SK-N-SH (cell line): Measurements from ENCODE around the gene MYO9A. TPM values are rescaled to one million over a fixed set of nuclear protein-coding genes. Genes with fewer than 3 reads are reported as not detected.

Source experiments
- CTCF ChIA-PET: fragments of 300-600, 350-600 bp; formaldehyde crosslinking; extraction: SDS; loops from one replicate; lab custom pipeline; 2021; lab: Yijun Ruan, JAX
- POLR2A ChIA-PET: fragments of 350-600 bp; sonication (Branson Sonifier 250); formaldehyde crosslinking; extraction: SDS; loops from one replicate; lab custom pipeline; 2020; ENCODE audit warnings: antibody characterized with exemption, inconsistent platforms; lab: Yijun Ruan, JAX
- DNase-seq: peaks from one replicate; pipeline ENCODE4 v3.0.0; 2012
- H2AFZ ChIP-seq: fragments of 200-600 bp; sonication (generic); 2 replicates; pipeline ENCODE4 v1.8.1; 2016; ENCODE audit warnings: antibody characterized with exemption, mild to moderate bottlenecking, low read depth
- H3F3A ChIP-seq: fragments of 200-600 bp; sonication (generic); replicated peaks from 2 replicates; pipeline ENCODE3; 2016; ENCODE audit warnings: antibody characterized with exemption, mild to moderate bottlenecking; ENCODE audit not compliant: insufficient read depth
- H3K27ac ChIP-seq, 2 experiments: fragments of 200-500 bp in 1 of 2; fragments of 200-600 bp in 1 of 2; sonication (Bioruptor generic) in 1 of 2; sonication (generic), shearing (Covaris generic) in 1 of 2; 2 replicates each; pipeline versions ENCODE4 v1.5.1 to v1.6.1; 2014 to 2016; ENCODE audit warnings: low read depth in 2 of 2, inconsistent platforms in 1 of 2, low read length in 1 of 2, mild to moderate bottlenecking in 1 of 2, mixed read lengths in 1 of 2
- H3K27me3 ChIP-seq: fragments of 200-600 bp; sonication (generic), shearing (Covaris generic); 2 replicates; pipeline ENCODE4 v1.6.1; 2016; ENCODE audit warnings: mixed run types; ENCODE audit not compliant: insufficient read depth
- H3K36me3 ChIP-seq, 2 experiments: fragments of 200-500 bp in 1 of 2; fragments of 200-600 bp in 1 of 2; sonication (Bioruptor generic) in 1 of 2; sonication (generic) in 1 of 2; replicated peaks in 1 of 2; 2 replicates each; pipeline versions ENCODE3 to v1.5.1; 2014 to 2016; ENCODE audit warnings: low read length in 1 of 2, mild to moderate bottlenecking in 1 of 2; ENCODE audit not compliant: insufficient read depth in 2 of 2, control insufficient read depth in 1 of 2
- H3K4me1 ChIP-seq, 2 experiments: fragments of 200-500 bp in 1 of 2; fragments of 200-600 bp in 1 of 2; sonication (Bioruptor generic) in 1 of 2; sonication (generic), shearing (Covaris generic) in 1 of 2; 2 replicates each; pipeline versions ENCODE4 v1.5.1 to v1.6.1; 2014 to 2016; ENCODE audit warnings: low read depth in 1 of 2, low read length in 1 of 2, mixed run types in 1 of 2; ENCODE audit not compliant: insufficient read depth in 2 of 2, control insufficient read depth in 1 of 2
- H3K4me2 ChIP-seq: fragments of 200-600 bp; sonication (generic), shearing (Covaris generic); 2 replicates; pipeline ENCODE4 v1.6.1; 2017; ENCODE audit warnings: mixed run types
- H3K4me3 ChIP-seq, 2 experiments: fragments of 200-500 bp in 1 of 2; fragments of 200-600 bp in 1 of 2; sonication (Bioruptor generic) in 1 of 2; sonication (generic), shearing (Covaris generic) in 1 of 2; 2 replicates each; pipeline versions ENCODE4 v1.5.1 to v1.8.1; 2014 to 2016; ENCODE audit warnings: low read depth in 2 of 2, inconsistent platforms in 1 of 2, low read length in 1 of 2, mild to moderate bottlenecking in 1 of 2, mixed read lengths in 1 of 2, moderate library complexity in 1 of 2
- H3K79me2 ChIP-seq: fragments of 200-600 bp; sonication (generic); 2 replicates; pipeline ENCODE4 v1.8.1; 2017; ENCODE audit warnings: mild to moderate bottlenecking; ENCODE audit not compliant: insufficient read depth
- H3K9ac ChIP-seq: fragments of 200-600 bp; sonication (generic); 2 replicates; pipeline ENCODE4 v1.6.1; 2017; ENCODE audit warnings: mixed run types
- H3K9me2 ChIP-seq: fragments of 200-600 bp; sonication (generic); 2 replicates; pipeline ENCODE4 v1.6.1; 2017; ENCODE audit warnings: mixed run types
- H3K9me3 ChIP-seq: fragments of 200-600 bp; sonication (generic); 2 replicates; pipeline ENCODE4 v1.6.1; 2017; ENCODE audit warnings: mixed run types, mild to moderate bottlenecking, moderate library complexity
- H4K20me1 ChIP-seq: fragments of 200-600 bp; sonication (generic); 2 replicates; pipeline ENCODE4 v1.6.1; 2017; ENCODE audit warnings: mild to moderate bottlenecking, mixed run types; ENCODE audit not compliant: insufficient read depth
- CHD2 ChIP-seq: fragments of 150-350 bp; IDR thresholded peaks from 2 replicates; pipeline ENCODE4 v1.6.1; 2018; ENCODE audit warnings: low read length; ENCODE audit not compliant: partially characterized antibody
- ELF1 ChIP-seq: IDR thresholded peaks from 2 replicates; pipeline ENCODE4 v1.4.0; 2012
- EZH2phosphoT487 ChIP-seq: fragments of 200-600 bp; sonication (generic); IDR thresholded peaks from 2 replicates; pipeline ENCODE4 v1.6.1; 2017; ENCODE audit warnings: low read depth, mixed run types, mild to moderate bottlenecking, antibody characterized with exemption, moderate library complexity, borderline replicate concordance
- FOSL2 ChIP-seq: IDR thresholded peaks from 2 replicates; pipeline ENCODE4 v1.4.0; 2012; ENCODE audit warnings: low read depth, mild to moderate bottlenecking, moderate library complexity, borderline replicate concordance
- FOXJ3 ChIP-seq: sonication (generic); formaldehyde crosslinking; IDR thresholded peaks from 2 replicates; pipeline ENCODE4 v1.5.1; 2020; ENCODE audit warnings: mild to moderate bottlenecking, missing genetic modification reagents
- IRF3 ChIP-seq: fragments of 150-350 bp; IDR thresholded peaks from 2 replicates; pipeline ENCODE4 v1.6.1; 2016; ENCODE audit warnings: mild to moderate bottlenecking, low read depth, low read length
- JUND ChIP-seq: IDR thresholded peaks from 2 replicates; pipeline ENCODE4 v1.4.0; 2012
- MEF2A ChIP-seq: IDR thresholded peaks from 2 replicates; pipeline ENCODE4 v1.4.0; 2012; ENCODE audit warnings: low read depth, borderline replicate concordance
- PBX3 ChIP-seq: IDR thresholded peaks from 2 replicates; pipeline ENCODE4; 2012
- RAD21 ChIP-seq: IDR thresholded peaks from 2 replicates; pipeline ENCODE4 v1.6.1; 2012; ENCODE audit warnings: mild to moderate bottlenecking, low read length
- SIN3A ChIP-seq: IDR thresholded peaks from 2 replicates; pipeline ENCODE4 v1.6.1; 2012; ENCODE audit warnings: low read depth, mild to moderate bottlenecking, low read length, moderate library complexity, borderline replicate concordance
- SMC3 ChIP-seq: IDR thresholded peaks from 2 replicates; pipeline ENCODE4 v1.6.1; 2012; ENCODE audit warnings: low read depth, low read length, improper control_type of control experiment
- USF1 ChIP-seq: IDR thresholded peaks from 2 replicates; pipeline ENCODE4 v1.4.0; 2012; ENCODE audit warnings: low read depth, borderline replicate concordance
- USF2 ChIP-seq: fragments of 150-350 bp; IDR thresholded peaks from 2 replicates; pipeline ENCODE4 v1.6.1; 2017; ENCODE audit warnings: antibody characterized with exemption, low read length, low read depth, borderline replicate concordance
- WGBS: methylation state at CpG from one replicate; pipeline ENCODE4 v1.1.6; 2017; ENCODE audit warnings: low lambda C conversion rate; 5-methylcytosine and 5-hydroxymethylcytosine counted together
- polyA plus RNA-seq, 3 experiments: library from polyadenylated mRNA; depleted of rRNA; stranded (reverse); fragments of >200 nt; gene quantifications; 2 replicates each; pipeline ENCODE4 v1.2.3, GENCODE V29; 2012

Gene MYO9A
- polyA plus RNA-seq, 1 of the 3 experiments (the other 2 are of a cell fraction): 4.1 TPM

GRCh38 chr15:71808311-71809020 is 309.5 kb downstream of the MYO9A start (continued):
- TF ChIP-seq EZH2phosphoT487 (no peak), SMC3 (no peak)

- TF ChIP-seq RAD21: no peak
- TF ChIP-seq CHD2: no peak
- no peak for TF ChIP-seq FOXJ3 (CRISPR knock-in tag)
- Histone ChIP-seq H3K27me3 (no peaks in the 10 kb centered on the region), H2AFZ (no peak overlapping the region), H3F3A (peaks cover 3% of the 10 kb centered on the region), H3K9me2 (no peaks in the 10 kb centered on the region), H3K79me2 (no peaks in the 10 kb centered on the region), H3K9ac (no peak overlapping the region), H3K4me1 (peaks cover 21 to 24% of the 10 kb centered on the region in 2 experiments; a peak in 3 of 4 replicates), H3K4me3 (no peak overlapping the region), H3K27ac (no peak overlapping the region), H4K20me1 (no peaks in the 10 kb centered on the region), H3K9me3 (no peaks in the 10 kb centered on the region), H3K4me2 (no peak overlapping the region; the same call in 1 of the 2 replicates), H3K36me3 (no peaks in the 10 kb centered on the region)
- CTCF ChIA-PET: interaction anchor here (1.3 to 4.1 kb wide), 2 partner anchors 349 to 367 kb away, joined by 4 to 15 read pairs; no protein-coding TSS in a partner anchor
- peak; percentile 26 for DNase-seq
- POLR2A ChIA-PET: no interaction called here
- WGBS: 49% methylated on average over 4 of the region's 4 CpGs
Measured at GRCh38 chr15:71807691-71808091, 310.3 kb downstream of the MYO9A start.

GRCh38 chr15:71807125-71807629 is 310.8 kb downstream of the MYO9A start:
- Histone ChIP-seq H3K9me2 (no peaks in the 10 kb centered on the region), H3K36me3 (no peaks in the 10 kb centered on the region), H2AFZ (no peak overlapping the region), H3K4me3 (no peak overlapping the region), H3K4me2 (0 out of 2 replicates have a peak overlapping the region, but pooled peaks have one; percentile 3)
- TF ChIP-seq JUND (no peak), USF1 (no peak), USF2 (no peak), ELF1 (no peak), FOSL2 (no peak), IRF3 (no peak), SIN3A (no peak), FOXJ3 (CRISPR knock-in tag) (no peak), PBX3 (no peak), MEF2A (no peak)
- TF ChIP-seq, all 33 proteins: peak for 0
- Histone ChIP-seq H3K9me3 (no peaks in the 10 kb centered on the region), H3K4me1 (peaks cover 21 to 24% of the 10 kb centered on the region in 2 experiments; a peak in 3 of 4 replicates), H3F3A (peaks cover 3% of the 10 kb centered on the region), H3K9ac (no peak overlapping the region), H3K79me2 (no peaks in the 10 kb centered on the region), H3K27ac (no peak overlapping the region), H3K27me3 (no peaks in the 10 kb centered on the region), H4K20me1 (no peaks in the 10 kb centered on the region)
- 88% methylated on average over 15 of the region's 15 CpGs for WGBS
- DNase-seq: peak; percentile 29
- ChIA-PET POLR2A (no interaction called here), CTCF (interaction anchor here (0.6 to 5.2 kb wide), 5 partner anchors 27 to 349 kb away, joined by 3 to 25 read pairs (median 5); no protein-coding TSS in a partner anchor)
